ENCODE measurements around the gene NUAK1. TPM values are rescaled to one million over a fixed set of nuclear protein-coding genes. Genes with fewer than 3 reads are reported as not detected.

NUAK1 gene
- total and polyA plus RNA-seq, 7 donors = 7.0 to 102 (median 21.8) TPM

DNA sequence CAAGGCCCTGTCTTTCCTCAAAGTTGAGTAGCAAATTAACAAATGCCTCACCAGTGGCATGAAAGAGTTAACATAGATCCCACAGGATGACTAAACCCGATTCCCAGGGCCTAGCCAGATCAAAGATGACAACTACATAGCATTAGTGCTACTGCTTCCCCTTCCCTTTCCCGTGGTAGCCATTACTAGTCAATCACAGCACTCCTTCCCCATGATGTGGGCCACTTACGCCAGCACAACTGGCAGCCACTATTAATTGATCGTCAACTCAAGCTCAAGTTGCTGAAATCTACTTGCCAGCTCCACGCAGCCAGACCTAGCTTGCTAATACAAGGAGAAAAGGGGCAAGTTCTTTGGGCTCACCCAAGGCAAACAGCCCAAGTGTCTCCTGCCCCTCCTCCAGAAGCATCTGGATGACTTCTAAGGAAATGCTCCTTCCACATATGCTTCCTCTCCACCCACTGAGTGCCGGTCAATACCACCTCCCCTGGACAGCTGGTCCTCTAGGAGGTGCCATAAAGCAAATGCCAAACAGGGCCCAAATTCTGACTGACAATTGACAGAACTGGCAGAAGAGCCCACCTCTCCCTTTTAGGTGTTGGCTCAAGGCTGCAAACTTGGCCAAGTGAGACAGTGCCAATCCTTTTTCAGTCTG is 72.6 kb downstream of the NUAK1 start:
- no peak overlapping the region for H3K4me3 ChIP-seq
- 52 to 63% (median 59%) methylated on average over 6 of the region's 6 CpGs for WGBS, 3 donors
- no peaks in the 10 kb centered on the region for H3K27me3 ChIP-seq (ENCODE audit: insufficient read depth in 3 of 3, low read length in 2 of 3)
- no peak overlapping the region for H3K27ac ChIP-seq
- H3K9me3 ChIP-seq = no peaks in the 10 kb centered on the region
- DNase-seq (no peak), ATAC-seq (peak in 1 of 4 donors; percentile 34)
- TF ChIP-seq, protein P1, sequence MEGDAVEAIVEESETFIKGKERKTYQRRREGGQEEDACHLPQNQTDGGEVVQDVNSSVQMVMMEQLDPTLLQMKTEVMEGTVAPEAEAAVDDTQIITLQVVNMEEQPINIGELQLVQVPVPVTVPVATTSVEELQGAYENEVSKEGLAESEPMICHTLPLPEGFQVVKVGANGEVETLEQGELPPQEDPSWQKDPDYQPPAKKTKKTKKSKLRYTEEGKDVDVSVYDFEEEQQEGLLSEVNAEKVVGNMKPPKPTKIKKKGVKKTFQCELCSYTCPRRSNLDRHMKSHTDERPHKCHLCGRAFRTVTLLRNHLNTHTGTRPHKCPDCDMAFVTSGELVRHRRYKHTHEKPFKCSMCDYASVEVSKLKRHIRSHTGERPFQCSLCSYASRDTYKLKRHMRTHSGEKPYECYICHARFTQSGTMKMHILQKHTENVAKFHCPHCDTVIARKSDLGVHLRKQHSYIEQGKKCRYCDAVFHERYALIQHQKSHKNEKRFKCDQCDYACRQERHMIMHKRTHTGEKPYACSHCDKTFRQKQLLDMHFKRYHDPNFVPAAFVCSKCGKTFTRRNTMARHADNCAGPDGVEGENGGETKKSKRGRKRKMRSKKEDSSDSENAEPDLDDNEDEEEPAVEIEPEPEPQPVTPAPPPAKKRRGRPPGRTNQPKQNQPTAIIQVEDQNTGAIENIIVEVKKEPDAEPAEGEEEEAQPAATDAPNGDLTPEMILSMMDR (IDR thresholded peaks at IDR 0.05) = no peak
- H3K36me3 ChIP-seq (ENCODE audit: insufficient read depth in 1 of 2, low read depth in 1 of 2) = peaks cover 6 to 59% of the 10 kb centered on the region in 2 donors
- H3K4me1 ChIP-seq = no peaks in the 10 kb centered on the region
- intact Hi-C loops (cut with DNase I) = no loop called here

DNA sequence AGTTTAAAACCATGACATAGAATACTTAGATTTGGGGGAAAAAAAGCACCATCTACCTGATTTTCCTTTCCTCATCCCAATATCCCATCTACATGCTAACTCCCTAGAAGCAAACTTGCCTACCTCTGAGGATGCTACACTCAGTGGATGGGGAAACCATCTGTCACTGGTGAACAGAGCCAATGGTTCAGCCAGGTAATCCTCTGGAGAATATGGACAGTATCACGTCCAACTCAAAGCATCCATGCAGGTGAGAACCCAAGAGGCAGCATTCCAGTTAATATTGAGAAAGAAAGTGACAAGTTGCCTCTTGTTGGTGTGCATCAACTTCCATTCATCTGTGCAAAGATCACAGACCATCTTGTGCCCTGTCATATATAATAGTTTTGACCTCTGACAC is 73.2 kb downstream of the NUAK1 start:
- H3K36me3 ChIP-seq (ENCODE audit: insufficient read depth in 1 of 2, low read depth in 1 of 2) = peaks cover 6 to 52% of the 10 kb centered on the region in 2 donors

DNA sequence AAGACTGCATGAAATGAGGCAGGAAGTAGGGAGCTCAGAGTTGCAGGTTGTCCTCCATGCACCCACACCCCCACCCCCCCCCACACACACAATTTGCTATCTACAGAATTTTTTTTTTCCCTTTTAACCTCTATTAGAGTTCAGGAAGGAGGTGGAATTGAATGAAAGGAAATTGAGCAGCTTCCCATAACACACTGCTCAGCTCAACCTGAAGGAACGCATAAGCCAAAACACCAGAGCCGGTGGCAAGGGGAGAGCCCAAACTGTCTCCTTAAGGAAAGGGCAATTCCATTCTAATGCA is 74.1 kb downstream of the NUAK1 start:
- H3K36me3 ChIP-seq (ENCODE audit: insufficient read depth in 1 of 2, low read depth in 1 of 2) = peaks cover 6 to 44% of the 10 kb centered on the region in 2 donors
- intact Hi-C loops (cut with DNase I) = no loop called here
- no peak for ATAC-seq
- H3K27ac ChIP-seq = peak overlapping the region; percentile 30
- no peaks in the 10 kb centered on the region for H3K9me3 ChIP-seq
- no peaks in the 10 kb centered on the region for H3K4me1 ChIP-seq
- DNase-seq = no peak
- WGBS, 3 donors = 74 to 80% (median 76%) methylated on average over 2 of the region's 2 CpGs
- no peaks in the 10 kb centered on the region for H3K27me3 ChIP-seq (ENCODE audit: insufficient read depth in 3 of 3, low read length in 2 of 3)
- TF ChIP-seq, protein P1 (IDR thresholded peaks at IDR 0.05) = no peak
- H3K4me3 ChIP-seq = no peak overlapping the region

More for the DNA sequence above, 73.2 kb downstream of the NUAK1 start:
- Histone ChIP-seq H3K9me3 (no peaks in the 10 kb centered on the region), H3K4me3 (no peak overlapping the region), H3K27ac (no peak overlapping the region), H3K4me1 (no peaks in the 10 kb centered on the region), H3K27me3 (ENCODE audit: insufficient read depth in 3 of 3, low read length in 2 of 3) (no peaks in the 10 kb centered on the region)
- WGBS, 3 donors = 5 to 76% (median 72%) methylated on average over 1 of the region's 1 CpG
- ATAC-seq = no peak
- DNase-seq = no peak
- TF ChIP-seq, protein P1 (IDR thresholded peaks at IDR 0.05) = no peak
- intact Hi-C loops (cut with DNase I) = no loop called here

DNA sequence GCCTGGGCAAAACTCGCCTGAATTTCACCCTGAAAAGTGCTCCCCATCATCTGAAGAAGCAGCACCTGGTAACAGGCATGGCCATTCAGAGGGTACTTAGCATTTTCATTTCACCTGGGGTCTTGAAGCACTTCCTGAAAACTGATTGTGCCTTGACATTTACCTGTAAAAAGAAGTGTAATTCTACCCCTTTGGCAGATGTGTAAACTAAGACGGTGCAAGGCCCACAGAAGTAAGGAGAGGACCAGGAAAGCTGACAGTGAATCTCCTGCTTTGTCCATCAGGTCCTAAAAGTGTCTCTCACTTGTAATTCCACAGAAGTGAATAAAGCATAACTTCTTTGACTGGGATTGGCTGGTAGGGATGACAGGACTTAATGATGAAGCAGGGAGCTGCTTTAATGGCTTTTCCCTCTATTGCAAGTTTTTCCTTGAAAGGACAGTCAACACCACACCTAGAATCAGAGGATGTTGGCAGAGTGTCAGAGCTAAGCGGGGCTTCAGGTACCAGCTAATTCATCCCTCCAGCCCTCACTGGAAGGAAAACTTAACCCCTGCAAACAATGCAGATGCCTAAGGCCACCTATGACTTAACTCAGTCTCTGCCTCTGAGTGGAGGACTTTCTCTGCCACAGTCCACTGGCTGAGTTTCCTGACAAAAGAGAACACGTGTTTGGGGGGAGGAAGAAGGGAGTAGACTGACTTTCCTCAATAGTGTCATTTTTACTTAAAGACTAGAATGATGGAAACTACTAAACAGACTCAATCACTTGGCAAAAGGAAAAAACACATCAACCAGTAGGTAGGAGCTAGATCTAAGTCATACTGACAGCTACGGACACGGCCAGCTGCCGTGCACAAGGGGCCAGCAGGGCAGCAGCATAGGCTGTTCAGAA is 74.7 kb downstream of the NUAK1 start:
- no peak for DNase-seq
- TF ChIP-seq, protein P1 (IDR thresholded peaks at IDR 0.05) = no peak
- Histone ChIP-seq H3K4me1 (no peaks in the 10 kb centered on the region), H3K4me3 (no peak overlapping the region), H3K27me3 (ENCODE audit: insufficient read depth in 3 of 3, low read length in 2 of 3) (no peaks in the 10 kb centered on the region), H3K36me3 (ENCODE audit: insufficient read depth in 1 of 2, low read depth in 1 of 2) (peaks cover 6 to 38% of the 10 kb centered on the region in 2 donors), H3K9me3 (no peaks in the 10 kb centered on the region), H3K27ac (no peak overlapping the region)
- WGBS, 3 donors = 70 to 75% (median 73%) methylated on average over 7 of the region's 7 CpGs
- no peak for ATAC-seq
- intact Hi-C loops (cut with DNase I) = no loop called here
